ENCODE data around the gene NCCRP1.
"Not testable (repeated sequence)": the region's sequence is repeated elsewhere in the genome, so short reads cannot be mapped to it uniquely, and the experiment has no call there.

NCCRP1 gene

DNA sequence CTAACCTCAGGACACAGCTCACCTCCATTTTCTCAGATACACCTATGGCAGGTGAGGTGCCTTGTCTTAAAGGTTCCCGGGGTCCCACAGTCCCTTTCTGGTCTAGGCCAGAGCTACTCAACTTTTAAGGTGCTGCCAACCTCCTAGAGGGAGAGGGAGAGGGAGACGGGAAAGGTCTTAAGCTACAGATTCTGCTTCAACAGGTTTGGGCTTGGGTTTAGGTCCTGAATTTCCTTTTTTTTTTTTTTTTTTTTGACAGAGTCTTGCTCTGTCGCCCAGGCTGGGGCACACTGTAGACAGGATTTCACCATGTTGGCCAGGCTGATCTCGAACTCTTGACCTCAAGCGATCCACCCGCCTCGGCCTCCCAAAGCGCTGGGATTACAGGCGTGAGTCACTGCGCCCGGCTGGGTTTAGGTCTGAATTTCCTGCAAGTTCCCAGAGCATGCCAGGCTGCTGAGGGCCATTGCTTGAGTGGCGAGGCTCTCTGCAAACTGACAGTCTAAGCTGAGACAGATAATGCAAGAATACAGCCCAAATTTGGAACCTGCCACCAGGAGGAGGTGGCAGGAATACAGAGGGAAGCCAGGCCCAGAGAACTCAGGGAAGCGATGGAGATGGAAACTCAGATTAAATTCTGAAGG is 15.1 kb downstream of the NCCRP1 start:
- DNase-seq, result no peak

DNA sequence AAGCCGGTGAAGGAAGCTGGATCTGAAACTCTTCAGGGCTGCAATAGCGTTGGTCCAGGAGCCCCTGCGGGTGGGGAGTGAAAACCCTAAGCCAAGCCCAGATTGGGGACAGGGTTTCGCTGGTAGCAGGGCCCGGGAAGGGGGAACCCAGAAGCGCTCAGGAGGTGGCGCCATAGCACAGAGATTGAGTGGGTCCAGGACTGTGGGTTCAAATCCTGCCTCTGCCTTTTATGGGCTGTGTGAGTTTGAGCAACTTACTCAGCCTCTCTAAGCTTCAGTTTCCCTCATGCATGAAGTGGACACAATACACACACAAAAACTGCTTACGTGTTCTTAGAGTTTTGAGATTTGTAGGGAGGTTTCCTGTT is 15.6 kb downstream of the NCCRP1 start:
- DNase-seq, result no peak

DNA sequence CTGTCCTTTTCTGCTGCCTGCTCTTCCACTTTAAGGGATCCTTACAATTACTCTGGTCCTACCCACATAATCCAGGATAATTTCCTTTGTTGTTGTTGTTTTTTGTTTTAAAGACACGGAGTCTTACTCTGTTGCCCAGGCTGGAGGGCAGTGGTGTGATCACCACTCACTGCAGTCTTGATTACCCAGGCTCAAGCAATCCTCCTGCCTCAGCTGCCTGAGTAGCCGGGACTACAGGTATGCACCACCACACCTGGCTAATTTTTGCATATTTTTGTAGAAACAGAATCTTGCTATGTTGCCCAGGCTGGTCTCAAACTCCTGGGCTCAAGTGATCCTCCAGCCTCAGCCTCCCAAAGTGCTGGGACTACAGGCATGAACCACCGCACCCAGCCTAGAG is 18.6 kb downstream of the NCCRP1 start:
- DNase-seq, result not testable (repeated sequence)

DNA sequence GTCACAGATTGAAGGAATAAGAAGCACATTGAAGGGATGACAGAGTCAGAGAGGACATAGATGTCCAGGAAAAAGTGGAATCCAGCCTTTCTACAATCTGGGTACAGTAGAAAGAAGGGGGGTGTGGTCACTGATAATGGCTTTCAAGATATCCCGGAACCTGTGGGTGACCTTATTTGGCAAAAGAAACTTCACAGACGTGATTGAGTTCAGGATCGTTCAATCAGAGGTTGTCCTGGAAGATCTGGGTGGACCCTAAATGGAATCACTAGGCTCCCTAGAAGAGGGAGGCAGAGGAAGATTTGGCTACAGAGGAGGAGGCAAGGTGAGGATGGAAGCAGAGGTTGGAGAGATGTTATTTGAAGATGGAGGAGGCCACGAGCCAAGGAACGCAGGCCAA is 20.3 kb downstream of the NCCRP1 start:
- DNase-seq, result no peak

DNA sequence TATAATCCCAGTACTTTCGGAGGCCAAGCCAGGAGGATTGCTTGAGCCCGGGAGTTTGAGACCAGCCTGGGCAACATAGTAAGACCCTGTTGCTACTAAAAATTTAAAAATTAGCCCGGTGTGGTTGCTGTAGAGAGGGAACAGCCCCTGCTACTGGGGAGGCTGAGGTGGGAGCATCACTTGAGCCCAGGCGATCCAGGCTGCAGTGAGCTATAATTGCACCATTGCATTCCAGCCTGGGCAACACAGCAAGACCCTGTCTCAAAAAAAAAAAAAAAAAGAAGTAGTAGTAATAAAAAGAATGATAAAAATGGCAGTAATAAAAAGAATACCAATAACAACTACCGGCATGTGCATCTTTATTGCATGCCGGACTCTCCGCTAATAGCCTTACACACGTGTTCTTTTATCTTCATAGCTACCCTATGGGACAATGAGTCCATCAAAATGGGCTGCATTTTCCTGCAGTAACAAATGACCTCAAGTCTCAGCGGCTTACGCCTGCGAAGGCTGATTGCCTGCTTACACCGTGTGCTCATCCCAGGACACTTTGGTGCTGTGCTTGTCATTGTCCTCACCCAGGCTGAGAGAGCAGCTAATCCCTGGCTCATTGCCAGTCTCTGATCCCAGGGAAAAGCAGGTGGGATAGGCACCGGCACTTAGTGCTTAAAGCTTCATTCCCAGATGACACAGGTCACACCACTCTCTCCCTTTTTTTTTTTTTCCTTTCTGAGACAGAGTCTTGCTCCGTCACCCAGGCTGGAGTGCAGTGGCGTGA is 21.7 kb downstream of the NCCRP1 start:
- DNase-seq, result no peak

DNA sequence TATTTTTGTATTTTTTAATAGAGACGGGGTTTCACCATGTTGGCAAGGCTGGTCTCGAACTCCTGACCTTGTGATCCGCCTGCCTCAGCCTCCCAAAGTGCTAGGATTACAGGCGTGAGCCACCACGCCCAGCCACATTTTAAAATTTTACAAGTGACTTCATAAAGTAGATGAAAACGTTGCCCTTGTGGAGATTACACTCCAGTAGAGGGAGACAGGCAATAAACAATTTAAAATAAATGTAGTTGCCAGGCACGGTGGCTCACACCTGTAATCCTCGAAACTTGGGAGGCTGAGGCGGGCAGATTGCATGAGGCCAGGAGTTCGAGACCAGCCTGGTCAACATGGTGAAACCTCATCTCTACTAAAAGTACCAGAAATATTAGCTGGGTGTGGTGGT is 22.3 kb downstream of the NCCRP1 start:
- not testable (repeated sequence) for DNase-seq

DNA sequence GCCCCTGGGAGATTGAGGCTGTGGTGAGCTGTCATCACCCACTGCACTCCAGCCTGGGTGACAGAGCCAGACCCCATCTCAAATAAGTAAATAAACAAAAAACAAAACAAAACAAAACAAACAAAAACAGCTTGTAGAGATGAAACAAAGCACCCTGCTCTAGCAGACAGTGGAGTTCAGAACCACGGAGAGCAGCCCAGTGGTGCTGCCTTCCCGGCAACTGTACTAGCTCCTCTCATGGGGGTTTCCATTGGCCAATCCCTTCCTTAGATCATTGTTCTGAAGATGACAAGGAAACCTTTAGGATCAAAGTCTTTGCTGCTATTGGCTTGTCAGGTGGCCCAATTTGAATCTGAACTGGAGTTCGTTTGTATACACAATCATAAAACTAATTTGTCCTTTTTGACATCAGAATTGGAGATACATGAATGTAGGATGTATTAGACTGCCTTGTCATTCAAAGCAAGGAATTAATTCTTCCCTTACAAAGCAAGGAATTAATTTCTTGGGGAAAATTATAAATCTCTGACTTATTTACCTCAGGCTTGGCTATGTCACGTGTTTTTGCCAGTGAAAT is 27.0 kb downstream of the NCCRP1 start:
- no peak for DNase-seq

DNA sequence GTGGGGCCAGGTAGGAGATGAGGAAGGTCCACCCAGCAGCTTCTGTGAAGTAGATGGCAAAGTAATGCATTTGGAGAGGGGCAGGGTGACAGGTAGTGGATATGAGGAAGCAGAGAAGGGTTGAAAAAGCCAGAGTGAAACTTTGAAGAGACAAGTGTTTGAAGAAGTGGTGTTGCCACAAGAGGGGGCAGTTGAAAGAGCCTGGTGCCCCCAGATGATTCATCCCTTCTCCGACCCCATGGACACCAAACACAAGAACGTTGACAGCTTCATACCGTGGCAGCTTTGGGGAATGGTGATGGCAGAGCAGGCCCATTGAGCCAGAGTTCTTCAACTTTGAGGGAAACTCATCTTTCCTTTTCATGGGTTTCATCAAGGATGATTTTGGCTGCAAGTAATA is 28.1 kb downstream of the NCCRP1 start:
- DNase-seq, result no peak

DNA sequence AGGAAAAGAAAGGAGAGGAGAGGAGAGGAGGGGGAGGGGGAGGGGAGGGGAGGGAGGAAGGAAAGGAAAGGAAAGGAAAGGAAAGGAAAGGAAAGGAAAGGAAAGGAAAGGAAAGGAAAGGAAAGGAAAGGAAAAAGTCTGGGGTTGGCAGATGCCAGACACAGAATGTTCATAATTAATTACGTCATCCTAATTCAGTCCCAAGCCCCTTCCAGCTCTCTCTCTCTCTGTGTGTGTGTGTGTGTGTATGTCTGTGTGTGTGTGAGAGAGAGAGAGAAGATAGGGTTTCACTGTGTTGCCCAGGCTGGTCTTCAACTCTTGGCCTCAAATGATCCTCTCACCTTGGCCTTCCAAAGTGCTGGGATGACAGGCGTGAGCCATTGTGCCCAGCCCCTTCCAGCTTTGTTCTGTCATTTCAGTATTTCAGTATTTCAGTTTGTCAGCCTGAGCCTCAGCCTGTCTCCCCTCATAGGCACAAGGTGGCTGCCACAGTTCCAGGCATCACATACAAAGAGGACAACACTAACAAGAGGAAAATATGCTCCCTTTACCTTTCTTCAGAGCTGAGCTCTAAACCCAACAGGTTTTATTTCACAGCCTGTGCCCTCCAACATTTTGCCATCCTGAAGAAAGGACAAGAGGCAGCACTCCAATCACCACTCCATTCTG is 33.5 kb downstream of the NCCRP1 start:
- DNase-seq, result no peak

DNA sequence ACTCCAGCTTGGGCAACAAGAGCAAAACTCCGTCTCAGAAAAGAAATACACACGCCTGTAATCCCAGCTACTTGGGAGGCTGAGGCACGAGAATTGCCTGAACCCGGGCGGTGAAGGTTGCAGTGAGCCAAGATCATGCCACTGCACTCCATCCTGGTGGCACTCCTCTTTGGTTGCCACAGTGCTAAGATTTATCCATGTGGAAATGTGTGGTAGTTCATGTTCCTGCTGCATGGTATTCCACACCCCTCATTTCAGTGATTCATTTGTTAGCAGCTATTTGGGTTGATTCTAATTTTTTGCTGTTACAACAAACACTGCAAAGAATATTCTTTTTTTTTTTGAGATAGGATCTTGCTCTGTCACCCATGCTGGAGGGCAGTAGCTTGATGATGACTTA is 35.9 kb downstream of the NCCRP1 start:
- DNase-seq, result no peak

DNA sequence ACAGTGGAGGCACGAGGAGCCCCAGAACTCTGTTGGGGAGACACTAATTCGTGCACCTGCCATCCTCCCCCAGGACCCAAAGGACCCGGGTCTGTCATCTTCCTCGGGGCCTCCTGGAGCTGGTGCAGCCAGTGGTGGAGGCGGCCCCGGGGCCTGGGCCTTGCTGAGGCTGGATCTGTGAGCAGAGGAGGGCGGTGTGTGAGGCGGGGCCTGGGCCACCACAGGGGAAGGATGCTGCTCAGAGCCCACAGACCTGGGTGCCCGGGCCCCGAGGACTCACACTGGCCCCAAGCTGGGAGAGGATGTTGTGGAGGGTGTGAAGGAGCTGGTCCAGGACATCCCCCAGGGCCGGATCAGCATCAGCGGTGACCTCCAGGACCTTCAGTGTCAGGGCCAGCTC is 39.8 kb downstream of the NCCRP1 start:
- DNase-seq, result no peak

DNA sequence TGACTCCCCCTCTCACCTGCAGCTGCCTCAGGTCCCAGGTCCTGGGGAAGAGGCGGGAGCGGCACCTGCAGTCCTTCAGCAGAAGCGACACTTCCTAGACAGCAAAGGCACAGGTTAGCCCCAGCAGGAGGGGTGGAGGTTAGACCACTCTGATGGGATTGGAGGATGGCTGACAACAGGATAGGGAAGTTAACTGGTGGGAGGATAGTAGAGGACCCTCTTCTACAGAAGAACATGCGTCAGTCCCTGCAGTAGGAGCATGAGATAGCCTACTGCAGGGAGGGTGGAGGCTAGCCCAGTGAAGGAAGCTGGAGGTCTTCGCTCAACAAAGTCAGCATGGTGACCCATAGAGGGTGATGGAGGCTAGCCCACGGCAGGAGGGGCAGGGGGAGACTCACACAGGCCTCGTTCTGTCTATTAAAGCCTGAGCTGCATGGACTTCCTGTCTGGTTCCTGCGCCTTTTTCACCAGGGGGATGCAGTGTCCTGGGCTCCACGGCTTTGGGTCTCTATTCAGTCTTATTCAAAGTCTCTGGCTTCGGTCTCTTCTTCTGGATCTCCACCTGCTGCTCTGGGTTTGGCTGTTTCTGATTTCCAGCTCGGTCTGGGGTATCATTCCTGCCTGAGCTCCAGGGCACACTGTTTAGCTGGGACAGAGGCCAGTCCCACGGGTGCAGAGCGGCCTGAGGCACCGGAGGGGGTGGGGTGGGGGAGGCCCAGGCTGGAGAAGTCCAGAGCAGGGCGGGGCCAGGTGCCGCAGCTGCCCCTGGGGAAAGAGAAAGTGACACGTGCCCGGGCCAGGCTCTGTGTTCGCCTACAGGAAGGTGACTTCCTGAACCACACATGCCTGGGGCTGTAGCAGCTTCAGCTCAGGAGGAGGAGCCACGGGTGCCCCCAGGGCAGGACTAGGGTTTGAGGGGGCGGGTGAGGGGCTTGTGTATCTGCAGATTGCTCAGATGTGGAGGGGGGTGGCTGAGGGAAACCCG is 40.7 kb downstream of the NCCRP1 start:
- DNase-seq, result peak; percentile 40

DNA sequence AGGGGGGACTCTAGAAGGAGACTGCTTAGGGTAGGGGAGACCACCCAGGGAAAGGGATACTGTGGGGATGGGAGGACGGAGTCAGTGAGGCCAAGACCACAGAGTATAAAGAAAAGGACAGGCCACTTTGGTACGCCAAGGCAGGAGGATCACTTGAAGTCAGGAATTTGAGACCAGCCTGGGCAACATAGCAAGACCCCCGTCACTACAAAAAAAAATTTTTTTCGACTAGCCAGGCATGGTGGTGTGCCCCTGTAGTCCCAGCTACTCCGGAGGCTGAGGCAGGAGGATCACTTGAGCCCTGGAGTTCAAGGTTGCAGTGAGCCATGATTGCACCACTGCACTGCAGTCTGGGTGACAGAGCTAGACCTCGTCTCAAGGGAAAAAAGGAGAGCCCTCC is 41.4 kb downstream of the NCCRP1 start:
- no peak for DNase-seq

DNA sequence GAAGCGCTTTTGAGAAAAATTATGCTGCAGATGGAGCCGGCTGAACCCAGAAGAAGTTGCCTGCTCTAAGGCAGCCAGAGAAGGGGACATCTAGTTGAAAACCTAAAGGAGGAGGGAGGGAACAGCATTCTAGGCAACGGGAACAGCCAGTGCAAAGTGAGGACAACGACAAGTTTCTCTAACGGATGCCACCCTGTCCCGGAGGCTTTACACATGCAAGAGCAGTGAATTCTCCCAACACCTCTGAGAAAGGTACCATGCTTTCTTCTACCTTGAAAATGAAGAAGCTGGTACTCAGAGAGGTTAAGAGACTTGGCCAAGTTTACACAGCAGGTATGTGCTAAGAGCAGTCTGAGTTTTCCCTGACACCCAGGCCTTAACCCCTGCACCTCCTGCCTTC is 42.2 kb downstream of the NCCRP1 start:
- DNase-seq, result no peak

DNA sequence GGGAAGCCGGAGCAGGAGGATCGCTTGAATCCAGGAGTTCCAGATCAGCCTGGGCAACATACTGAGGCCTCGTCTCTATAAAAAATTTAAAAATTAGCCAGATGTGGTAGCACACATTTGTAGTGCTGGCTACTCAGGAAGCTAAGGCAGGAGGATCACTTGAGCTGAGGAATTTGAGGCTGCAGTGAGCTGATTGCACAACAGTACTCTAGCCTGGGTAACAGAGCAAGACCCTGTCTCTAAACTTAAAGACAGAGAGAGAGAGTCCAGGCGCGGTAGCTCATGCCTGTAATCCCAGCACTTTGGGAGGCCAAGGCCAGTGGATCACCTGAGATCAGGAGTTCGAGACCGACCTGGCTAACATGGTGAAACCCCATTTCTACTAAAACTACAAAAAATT is 43.7 kb downstream of the NCCRP1 start:
- no peak for DNase-seq

DNA sequence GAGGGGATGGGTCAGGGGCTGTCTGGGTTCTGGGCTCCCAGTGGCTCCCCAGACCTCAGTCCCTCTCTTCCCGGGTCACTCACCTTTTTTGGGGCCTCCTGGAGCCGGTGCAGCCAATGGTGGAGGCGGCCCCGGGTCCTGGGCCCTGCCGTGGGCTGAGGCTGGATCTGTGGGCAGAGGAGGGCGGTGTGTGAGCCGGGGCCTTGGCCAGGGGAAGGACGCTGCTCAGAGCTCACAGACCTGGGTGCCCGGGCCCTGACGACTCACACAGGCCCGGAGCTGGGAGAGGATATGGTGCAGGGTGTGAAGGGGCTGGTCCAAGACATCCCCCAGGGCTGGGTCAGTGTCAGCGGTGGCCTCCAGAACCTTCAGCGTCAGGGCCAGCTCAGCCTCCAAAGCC is 47.0 kb downstream of the NCCRP1 start:
- not testable (repeated sequence) for DNase-seq

DNA sequence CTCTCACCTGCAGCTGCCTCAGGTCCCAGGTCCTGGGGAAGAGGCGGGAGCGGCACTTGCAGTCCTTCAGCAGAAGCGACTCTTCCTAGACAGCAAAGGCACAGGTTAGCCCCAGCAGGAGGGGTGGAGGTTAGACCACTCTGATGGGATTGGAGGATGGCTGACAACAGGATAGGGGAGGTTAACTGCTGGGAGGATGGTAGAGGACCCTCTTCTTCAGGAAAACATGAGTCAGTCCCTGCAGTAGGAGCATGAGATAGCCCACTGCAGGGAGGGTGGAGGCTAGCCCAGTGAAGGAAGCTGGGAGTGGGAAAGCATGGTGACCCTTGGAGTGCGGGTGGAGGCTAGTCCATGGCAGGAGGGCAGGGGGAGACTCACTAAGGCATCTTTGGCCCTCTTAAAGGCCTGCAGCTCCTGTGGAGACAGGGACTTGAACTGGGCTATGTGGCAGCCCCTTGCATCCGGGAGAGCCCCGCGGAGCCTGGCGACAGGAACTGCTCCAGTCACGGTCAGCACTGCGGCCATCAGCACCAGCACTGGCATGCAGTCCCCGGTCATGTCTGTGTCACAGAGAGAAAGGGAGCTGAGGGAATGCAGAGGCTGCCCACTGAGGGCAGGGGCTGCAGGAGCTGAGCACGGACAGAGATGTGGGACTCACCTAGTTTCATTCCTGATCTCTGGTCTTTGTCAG is 47.8 kb downstream of the NCCRP1 start, which contains the start of gene IFNL3:
IFNL3 (minus strand) TSS at position 597 of the 691 bp plus-strand sequence; CDS start at position 558, 39 bp downstream.
- not testable (repeated sequence) for DNase-seq

DNA sequence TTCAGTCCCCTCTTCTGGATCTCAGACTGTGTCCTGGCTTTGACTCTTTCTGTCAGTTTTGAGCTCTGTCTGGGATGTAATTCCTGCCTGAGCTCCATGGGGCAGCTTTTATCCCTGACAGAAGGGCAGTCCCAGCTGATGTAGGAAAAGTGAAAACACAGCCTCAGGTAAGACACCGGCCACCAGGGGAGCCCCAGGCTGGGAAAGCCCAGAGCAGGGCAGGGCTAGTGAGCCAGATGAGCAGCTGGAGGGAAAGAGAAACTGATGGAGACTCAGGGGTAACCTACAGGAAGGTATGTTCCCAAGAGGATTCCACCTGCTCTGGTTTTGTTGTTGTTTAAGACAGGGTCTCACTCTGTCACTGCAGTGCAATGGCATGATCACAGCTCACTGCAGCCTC is 48.4 kb downstream of the NCCRP1 start:
- not testable (repeated sequence) for DNase-seq

DNA sequence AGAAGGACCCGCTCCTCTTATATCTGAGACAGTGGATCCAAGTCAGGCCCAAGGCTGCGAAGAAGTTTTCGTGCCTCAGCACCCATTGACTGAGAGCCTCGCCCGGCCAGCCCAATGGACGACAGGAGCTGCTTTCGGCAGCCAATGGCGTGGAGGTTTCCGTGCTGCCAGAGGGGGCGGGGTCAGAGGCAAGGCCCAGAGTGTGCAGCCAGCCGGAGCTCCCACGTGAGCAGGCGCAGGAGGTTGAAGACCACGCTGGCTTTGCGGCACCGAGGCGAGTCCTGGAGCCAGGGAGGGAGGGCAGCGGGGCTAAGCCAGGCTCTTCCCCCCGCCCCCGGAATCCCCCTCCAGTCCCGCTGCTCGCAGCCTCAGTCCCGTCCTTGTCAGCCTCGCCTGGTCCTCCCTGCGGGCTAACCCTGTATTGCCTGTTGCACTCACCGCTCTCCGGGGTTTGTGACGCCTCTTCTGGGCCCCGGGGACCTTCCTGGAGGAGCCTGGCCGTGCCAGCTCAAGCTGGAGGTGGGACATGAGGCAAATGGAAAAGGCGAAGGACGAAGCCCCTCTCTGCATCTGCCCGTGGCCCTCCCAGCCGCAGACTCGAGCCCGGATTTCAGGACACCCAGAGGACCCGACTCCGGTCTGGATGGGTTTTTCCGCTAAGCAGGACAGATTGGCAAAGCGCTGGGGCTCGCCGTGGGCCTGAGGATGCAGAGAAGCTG is 50.3 kb downstream of the NCCRP1 start:
- peak; percentile 3 for DNase-seq

DNA sequence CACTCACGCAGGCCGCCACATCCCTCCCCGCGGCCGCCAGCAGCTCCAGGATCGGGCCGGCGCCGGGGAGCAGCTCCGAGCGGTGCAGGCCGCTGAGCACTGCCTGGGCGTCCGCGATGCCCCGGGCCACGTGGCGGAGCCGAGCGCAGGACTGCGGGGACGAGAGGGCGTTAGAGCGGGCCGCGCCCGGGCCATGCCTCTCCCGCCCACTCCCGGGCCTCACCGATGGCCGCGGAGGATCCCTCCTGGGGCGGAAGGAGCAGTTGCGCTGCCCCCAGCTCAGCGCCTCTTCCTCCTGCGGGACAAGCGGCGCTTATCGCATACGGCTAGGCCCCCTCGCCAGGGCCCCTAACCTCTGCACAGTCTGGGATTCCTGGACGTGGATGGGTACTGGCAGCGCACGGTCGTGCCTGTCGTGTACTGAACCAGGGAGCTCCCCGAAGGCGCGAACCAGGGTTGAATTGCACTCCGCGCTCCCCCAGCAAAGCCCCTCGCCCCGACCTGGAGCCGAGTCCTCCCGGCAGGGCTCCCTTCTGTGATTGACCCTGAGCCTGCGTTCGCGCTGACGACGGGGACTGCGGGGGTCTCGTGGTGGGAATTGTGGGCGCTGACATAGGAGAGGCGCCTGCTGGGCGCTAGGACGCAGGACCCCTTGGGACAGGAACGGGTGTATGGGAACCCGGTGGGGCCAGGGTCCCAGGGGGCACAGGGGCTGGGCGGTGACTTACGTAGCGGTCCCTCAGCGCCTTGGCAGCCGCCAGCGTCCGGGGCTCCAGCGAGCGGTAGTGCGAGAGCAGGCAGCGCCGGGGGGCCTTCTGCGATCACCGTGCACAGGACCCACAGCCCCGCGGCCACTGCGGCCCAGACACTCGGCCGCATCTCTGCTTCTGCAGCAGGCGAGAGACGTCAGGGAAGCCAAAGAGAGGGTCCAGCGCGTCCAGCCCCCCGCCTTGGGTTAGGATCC is 51.2 kb downstream of the NCCRP1 start:
- DNase-seq, result no peak

Data from DMS153 (cell line).